Endodermal cell (in vitro differentiated cells): ENCODE data around the gene EIF4G3. TPM values are rescaled to one million over a fixed set of nuclear protein-coding genes. Genes with fewer than 3 reads are reported as not detected.

Experiments
- DNase-seq: peaks from one replicate; pipeline ENCODE4 v3.0.0-alpha.2; 2017
- H3K27ac ChIP-seq: 2 replicates; pipeline ENCODE4 v1.5.1; 2013; ENCODE audit warnings: mild to moderate bottlenecking, low read depth, low read length, moderate library complexity
- H3K27me3 ChIP-seq: 2 replicates; pipeline ENCODE4 v1.6.1; 2013; ENCODE audit warnings: mild to moderate bottlenecking, low read length, moderate library complexity; ENCODE audit not compliant: insufficient read depth, control insufficient read depth, poor library complexity, severe bottlenecking
- H3K36me3 ChIP-seq: 2 replicates; pipeline ENCODE4 v1.7.0; 2013; ENCODE audit warnings: mild to moderate bottlenecking, low read length, moderate library complexity; ENCODE audit not compliant: control insufficient read depth, insufficient read depth
- H3K4me1 ChIP-seq: one replicate; pipeline ENCODE4 v1.7.0; 2013; ENCODE audit warnings: low read length; ENCODE audit not compliant: control insufficient read depth, insufficient read depth
- H3K4me3 ChIP-seq: 2 replicates; pipeline ENCODE4 v1.5.1; 2013; ENCODE audit warnings: mild to moderate bottlenecking, low read length, moderate library complexity
- H3K9ac ChIP-seq: 2 replicates; pipeline ENCODE4 v1.6.1; 2013; ENCODE audit warnings: mild to moderate bottlenecking, low read length, moderate library complexity; ENCODE audit not compliant: poor library complexity, severe bottlenecking; ENCODE audit errors: extremely low read depth
- H3K9me3 ChIP-seq: 2 replicates; pipeline ENCODE4 v1.6.1; 2013; ENCODE audit warnings: mild to moderate bottlenecking, low read length, moderate library complexity; ENCODE audit not compliant: control insufficient read depth
- H3K27ac Mint-ChIP-seq: 2 replicates; pipeline ENCODE4 v1.8.0; 2020; ENCODE audit warnings: mixed read lengths
- H3K27me3 Mint-ChIP-seq: 2 replicates; pipeline ENCODE4 v1.8.0; 2021; ENCODE audit warnings: mild to moderate bottlenecking, mixed read lengths; ENCODE audit not compliant: insufficient read depth
- H3K36me3 Mint-ChIP-seq: 2 replicates; pipeline ENCODE4 v1.8.0; 2020; ENCODE audit warnings: low read depth, mixed read lengths
- H3K4me1 Mint-ChIP-seq: 2 replicates; pipeline ENCODE4 v1.8.0; 2020; ENCODE audit warnings: mixed read lengths
- H3K4me3 Mint-ChIP-seq: 2 replicates; pipeline ENCODE4 v1.8.0; 2020; ENCODE audit warnings: mild to moderate bottlenecking, moderate library complexity, mixed read lengths
- H3K9me3 Mint-ChIP-seq: 2 replicates; pipeline ENCODE4 v1.8.0; 2020; ENCODE audit warnings: mild to moderate bottlenecking, mixed read lengths
- WGBS, 2 experiments: methylation state at CpG; one replicate each; pipeline versions ENCODE4 v1.1.5 to v1.1.7; 2013; ENCODE audit warnings: missing lambda C conversion rate in 2 of 2, mixed read lengths in 1 of 2; ENCODE audit not compliant: insufficient coverage in 1 of 2, insufficient read length in 1 of 2; 5-methylcytosine and 5-hydroxymethylcytosine counted together
- total RNA-seq, 2 donors: library from RNA; stranded (reverse); fragmentation: NEBNext Ultra II Directional in 1 of 2; extraction: Animal tissue kit (Norgen Biotek cat#: 25700) in 1 of 2; gene quantifications; 2 replicates in 1 of 2; 3 replicates in 1 of 2; pipeline ENCODE4 v1.2.1, GENCODE V29; 2021
- TF ChIP-seq, protein P1 (sequence below): fragments of 200-600 bp; sonication (generic); conservative IDR thresholded peaks from 2 replicates; pipeline ENCODE4 v1.5.0; 2021; ENCODE audit warnings: antibody characterized with exemption, mild to moderate bottlenecking

EIF4G3 gene
- total RNA-seq, 2 donors from 2014 or later: 101 to 103 TPM

DNA sequence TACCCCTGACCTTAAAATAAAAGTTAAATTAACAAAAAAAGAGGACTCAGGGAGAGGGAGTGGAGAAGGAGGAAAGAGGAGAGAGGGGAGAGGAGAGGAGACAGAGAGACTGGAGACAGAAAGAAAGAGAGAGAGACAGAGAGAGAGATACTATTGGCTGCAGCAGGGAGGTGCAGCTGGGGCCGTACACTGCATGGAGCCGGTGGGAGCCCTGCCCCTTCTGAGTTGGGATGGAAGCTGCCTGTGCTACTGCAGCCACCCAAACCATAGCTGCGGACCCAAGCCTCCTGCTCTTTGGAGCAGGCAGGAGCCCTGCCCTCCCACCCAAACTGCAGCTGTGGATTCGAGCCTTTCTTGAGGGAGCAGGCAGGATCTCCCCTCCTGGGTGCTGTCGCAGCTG, 356.9 kb downstream of the EIF4G3 start:
- TF ChIP-seq, protein P1, sequence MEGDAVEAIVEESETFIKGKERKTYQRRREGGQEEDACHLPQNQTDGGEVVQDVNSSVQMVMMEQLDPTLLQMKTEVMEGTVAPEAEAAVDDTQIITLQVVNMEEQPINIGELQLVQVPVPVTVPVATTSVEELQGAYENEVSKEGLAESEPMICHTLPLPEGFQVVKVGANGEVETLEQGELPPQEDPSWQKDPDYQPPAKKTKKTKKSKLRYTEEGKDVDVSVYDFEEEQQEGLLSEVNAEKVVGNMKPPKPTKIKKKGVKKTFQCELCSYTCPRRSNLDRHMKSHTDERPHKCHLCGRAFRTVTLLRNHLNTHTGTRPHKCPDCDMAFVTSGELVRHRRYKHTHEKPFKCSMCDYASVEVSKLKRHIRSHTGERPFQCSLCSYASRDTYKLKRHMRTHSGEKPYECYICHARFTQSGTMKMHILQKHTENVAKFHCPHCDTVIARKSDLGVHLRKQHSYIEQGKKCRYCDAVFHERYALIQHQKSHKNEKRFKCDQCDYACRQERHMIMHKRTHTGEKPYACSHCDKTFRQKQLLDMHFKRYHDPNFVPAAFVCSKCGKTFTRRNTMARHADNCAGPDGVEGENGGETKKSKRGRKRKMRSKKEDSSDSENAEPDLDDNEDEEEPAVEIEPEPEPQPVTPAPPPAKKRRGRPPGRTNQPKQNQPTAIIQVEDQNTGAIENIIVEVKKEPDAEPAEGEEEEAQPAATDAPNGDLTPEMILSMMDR: no peak
- H3K36me3 Mint-ChIP-seq: peaks cover 39% of the 10 kb centered on the region
- peaks cover 4% of the 10 kb centered on the region for H3K9me3 ChIP-seq
- H3K4me3 ChIP-seq: no peak overlapping the region
- 94 to 95% methylated on average over 2 to 5 of the region's 5 CpGs for WGBS, 2 experiments
- H3K9ac ChIP-seq: no peak overlapping the region
- H3K27me3 ChIP-seq: no peaks in the 10 kb centered on the region
- no peaks in the 10 kb centered on the region for H3K4me1 Mint-ChIP-seq
- no peak for DNase-seq
- H3K9me3 Mint-ChIP-seq: peaks cover 3% of the 10 kb centered on the region
- no peaks in the 10 kb centered on the region for H3K27me3 Mint-ChIP-seq
- H3K4me1 ChIP-seq: no peaks in the 10 kb centered on the region
- H3K4me3 Mint-ChIP-seq: no peak overlapping the region
- H3K36me3 ChIP-seq: peaks cover 45% of the 10 kb centered on the region
- H3K27ac ChIP-seq: no peak overlapping the region
- H3K27ac Mint-ChIP-seq: no peak overlapping the region

DNA sequence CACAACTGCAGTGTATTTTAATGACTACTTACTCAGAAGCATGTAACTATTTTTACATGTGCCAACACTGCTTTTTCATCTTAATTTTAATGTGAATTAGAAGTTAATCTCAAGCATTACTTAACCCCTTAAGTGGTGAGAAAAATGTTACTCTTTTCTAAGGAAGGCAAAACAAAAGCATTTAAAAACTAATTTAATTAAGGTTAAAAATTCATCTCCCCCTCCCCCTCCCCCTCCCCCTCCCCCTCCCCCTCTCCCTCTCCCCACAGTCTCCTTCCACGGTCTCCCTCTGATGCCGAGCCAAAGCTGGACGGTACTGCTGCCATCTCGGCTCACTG, 362.2 kb downstream of the EIF4G3 start:
- Histone ChIP-seq H3K9me3 (peaks cover 4% of the 10 kb centered on the region), H3K27ac (no peak overlapping the region), H3K4me1 (no peaks in the 10 kb centered on the region), H3K9ac (no peak overlapping the region), H3K36me3 (peaks cover 50% of the 10 kb centered on the region), H3K27me3 (no peaks in the 10 kb centered on the region), H3K4me3 (no peak overlapping the region)
- WGBS, 2 experiments: no CpG with 5 or more reads among the region's 4 CpGs
- Mint-ChIP-seq H3K9me3 (peaks cover 7% of the 10 kb centered on the region), H3K4me1 (no peaks in the 10 kb centered on the region), H3K36me3 (peaks cover 54% of the 10 kb centered on the region), H3K4me3 (no peak overlapping the region), H3K27ac (no peak overlapping the region), H3K27me3 (no peaks in the 10 kb centered on the region)
- DNase-seq: no peak
- TF ChIP-seq, protein P1: no peak

DNA sequence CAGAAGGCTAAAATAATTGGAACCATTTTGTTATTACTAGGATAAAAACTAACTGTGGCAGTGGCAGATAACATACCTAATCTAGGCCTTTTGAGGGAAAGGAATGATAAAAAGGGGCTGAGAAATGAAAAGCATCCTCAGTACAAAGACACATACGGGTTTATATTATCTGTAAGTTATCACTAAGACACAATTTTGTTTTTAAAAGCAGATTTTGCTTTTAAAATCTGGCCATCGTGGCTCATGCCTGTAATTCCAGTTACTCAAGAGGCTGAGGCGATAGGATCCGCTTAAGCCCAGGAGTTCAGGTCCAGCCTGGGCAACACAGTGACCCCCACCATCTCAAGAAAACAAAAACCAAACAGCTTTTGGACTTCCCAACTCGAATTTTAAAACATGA, 364.8 kb downstream of the EIF4G3 start:
- Mint-ChIP-seq H3K36me3 (peaks cover 50% of the 10 kb centered on the region), H3K9me3 (peaks cover 4% of the 10 kb centered on the region), H3K4me3 (no peak overlapping the region), H3K4me1 (no peaks in the 10 kb centered on the region), H3K27me3 (no peaks in the 10 kb centered on the region), H3K27ac (no peak overlapping the region)
- no peak overlapping the region for H3K4me3 ChIP-seq
- TF ChIP-seq, protein P1: no peak
- no peak for DNase-seq
- peaks cover 57% of the 10 kb centered on the region for H3K36me3 ChIP-seq
- H3K9me3 ChIP-seq: no peaks in the 10 kb centered on the region
- H3K9ac ChIP-seq: no peak overlapping the region
- WGBS, 2 experiments: 77 to 95% methylated on average over 2 to 4 of the region's 5 CpGs
- H3K4me1 ChIP-seq: no peaks in the 10 kb centered on the region
- no peaks in the 10 kb centered on the region for H3K27me3 ChIP-seq
- H3K27ac ChIP-seq: no peak overlapping the region
